HepG2 (cell line): Measurements from ENCODE around the gene SULT1B1. TPM values are rescaled to one million over a fixed set of nuclear protein-coding genes. Genes with fewer than 3 reads are reported as not detected.

Experiments used
- ATF5 ChIP-seq: sonication (generic); formaldehyde crosslinking; IDR thresholded peaks from 2 replicates; pipeline ENCODE4 v1.4.0; 2020; ENCODE audit warnings: mild to moderate bottlenecking, low read depth, missing genetic modification reagents
- CREM ChIP-seq, 2 experiments: sonication (generic) in 1 of 2; formaldehyde crosslinking in 1 of 2; IDR thresholded peaks; 2 replicates each; pipeline versions ENCODE4 v1.4.0 to v1.6.1; 2016 to 2020; ENCODE audit warnings: antibody characterized with exemption in 1 of 2, mild to moderate bottlenecking in 1 of 2, missing genetic modification reagents in 1 of 2
- ELF1 ChIP-seq: sonication (generic); formaldehyde crosslinking; IDR thresholded peaks from 2 replicates; pipeline ENCODE4 v1.4.0; 2020; ENCODE audit warnings: missing genetic modification reagents
- FOXA1 ChIP-seq, 2 experiments: fragments of 450-650 bp in 1 of 2; sonication (generic) in 1 of 2; formaldehyde crosslinking in 1 of 2; IDR thresholded peaks; 2 replicates each; pipeline versions ENCODE4 v1.4.0 to v1.6.1; 2016 to 2020; ENCODE audit warnings: missing genetic modification reagents in 1 of 2
- MTA1 ChIP-seq: sonication (generic); formaldehyde crosslinking; IDR thresholded peaks from 2 replicates; pipeline ENCODE4 v1.4.0; 2020; ENCODE audit warnings: missing genetic modification reagents, mild to moderate bottlenecking, borderline replicate concordance
- PAWR ChIP-seq: sonication (generic); formaldehyde crosslinking; IDR thresholded peaks from 2 replicates; pipeline ENCODE4 v1.4.0; 2020; ENCODE audit warnings: missing genetic modification reagents, mild to moderate bottlenecking, borderline replicate concordance
- PPARG ChIP-seq: conservative IDR thresholded peaks from 2 replicates; pipeline ENCODE4 v1.6.1; 2016; ENCODE audit warnings: missing biosample characterization, missing genetic modification reagents
- SMAD9 ChIP-seq: sonication (generic); formaldehyde crosslinking; IDR thresholded peaks from 2 replicates; pipeline ENCODE4 v1.5.1; 2020; ENCODE audit warnings: mild to moderate bottlenecking, missing genetic modification reagents
- SP5 ChIP-seq: IDR thresholded peaks from 2 replicates; pipeline ENCODE4 v1.6.1; 2016; ENCODE audit warnings: low read depth, borderline replicate concordance
- TIGD3 ChIP-seq: sonication (generic); formaldehyde crosslinking; IDR thresholded peaks from 2 replicates; pipeline ENCODE4 v1.5.1; 2020; ENCODE audit warnings: mild to moderate bottlenecking, missing genetic modification reagents, borderline replicate concordance
- YEATS4 ChIP-seq: sonication (generic); formaldehyde crosslinking; IDR thresholded peaks from 2 replicates; pipeline ENCODE4 v1.4.0; 2020; ENCODE audit warnings: missing genetic modification reagents, borderline replicate concordance
- YY1 ChIP-seq: IDR thresholded peaks from 2 replicates; pipeline ENCODE4 v1.6.1; 2011; ENCODE audit warnings: low read length, low read depth, moderate library complexity, mild to moderate bottlenecking; ENCODE audit not compliant: insufficient read depth, insufficient replicate concordance
- ZBTB42 ChIP-seq: sonication (generic); formaldehyde crosslinking; IDR thresholded peaks from 2 replicates; pipeline ENCODE4 v1.5.0; 2020; ENCODE audit warnings: mild to moderate bottlenecking, missing genetic modification reagents
- ZGPAT ChIP-seq: IDR thresholded peaks from 2 replicates; pipeline ENCODE4 v1.6.1; 2016; ENCODE audit warnings: mild to moderate bottlenecking
- ZNF224 ChIP-seq: sonication (generic); formaldehyde crosslinking; IDR thresholded peaks from 2 replicates; pipeline ENCODE4 v1.5.0; 2020; ENCODE audit warnings: mild to moderate bottlenecking, missing genetic modification reagents
- ZNF441 ChIP-seq: sonication (generic); formaldehyde crosslinking; IDR thresholded peaks from 2 replicates; pipeline ENCODE4 v1.7.0; 2021; ENCODE audit warnings: missing genetic modification reagents, borderline replicate concordance
- ZNF563 ChIP-seq: sonication (generic); formaldehyde crosslinking; IDR thresholded peaks from 2 replicates; pipeline ENCODE4 v1.8.0; 2022; ENCODE audit warnings: mild to moderate bottlenecking, moderate library complexity, missing genetic modification reagents
- polyA plus RNA-seq, 8 experiments: library from polyadenylated mRNA; depleted of rRNA in 3 of 8; stranded (reverse) in 7 of 8; unstranded in 1 of 8; fragments of >200 nt; fragmentation: Illumina TruSeq in 4 of 8; extraction: Trizol in 4 of 8; gene quantifications; 2 replicates each; pipeline versions ENCODE4 v1.2.1 to v1.2.3, GENCODE V29; 2011 to 2016; ENCODE audit warnings: low read depth in 4 of 8, missing spikeins in 1 of 8, mixed read lengths in 1 of 8; ENCODE audit not compliant: insufficient read depth in 1 of 8
- total RNA-seq, 5 experiments: library from RNA; depleted of rRNA; stranded (reverse); fragments of >200 nt; fragmentation: Illumina TruSeq; extraction: Trizol; gene quantifications; 2 replicates each; pipeline ENCODE4 v1.2.3, GENCODE V29; 2016; ENCODE audit warnings: low read depth in 1 of 5
- TF ChIP-seq, protein P1 (sequence below): fragments of 450-650 bp; IDR thresholded peaks from 2 replicates; pipeline ENCODE4 v1.6.1; 2017
- TF ChIP-seq, protein P2 (sequence below): IDR thresholded peaks from 2 replicates; pipeline ENCODE4 v1.6.1; 2018; ENCODE audit warnings: missing genetic modification reagents, mild to moderate bottlenecking, missing compliant biosample characterization
- TF ChIP-seq, protein P3 (sequence below): sonication (generic); formaldehyde crosslinking; IDR thresholded peaks from 2 replicates; pipeline ENCODE4 v1.8.0; 2022; ENCODE audit warnings: mild to moderate bottlenecking, missing genetic modification reagents; ENCODE audit not compliant: insufficient replicate concordance

The SULT1B1 gene
- total and polyA plus RNA-seq, 2 of the 13 experiments (the other 11 are each of a cell fraction or from before 2014, with no cell fraction given): 0.20 to 0.25 TPM

- TF ChIP-seq ZBTB42 (CRISPR knock-in tag): no peak
- no peak for TF ChIP-seq TIGD3
- TF ChIP-seq FOXA1 (IDR thresholded peaks at IDR 0.05): no peak
- TF ChIP-seq FOXA1 (CRISPR knock-in tag; IDR thresholded peaks at IDR 0.05): no peak; the same call in 1 of the 2 replicates
- no peak for TF ChIP-seq ATF5 (CRISPR knock-in tag)
- no peak for TF ChIP-seq ZNF224
- TF ChIP-seq YEATS4 (CRISPR knock-in tag): no peak
- TF ChIP-seq ZNF441 (CRISPR knock-in tag): no peak
- no peak for TF ChIP-seq SMAD9 (CRISPR knock-in tag)
- no peak for TF ChIP-seq ELF1 (CRISPR knock-in tag)
- 0 out of 2 replicates have a peak, but pooled peaks have one; percentile 25 for TF ChIP-seq PPARG
- no peak; the same call in 1 of the 2 replicates for TF ChIP-seq CREM (IDR thresholded peaks at IDR 0.05)
- no peak for TF ChIP-seq CREM (CRISPR knock-in tag; IDR thresholded peaks at IDR 0.05)
- no peak for TF ChIP-seq SP5 (CRISPR knock-in tag)
- TF ChIP-seq ZGPAT: peak; percentile 58; the same call in 1 of the 2 replicates
- TF ChIP-seq PAWR (CRISPR knock-in tag): no peak
- TF ChIP-seq, protein P1, sequence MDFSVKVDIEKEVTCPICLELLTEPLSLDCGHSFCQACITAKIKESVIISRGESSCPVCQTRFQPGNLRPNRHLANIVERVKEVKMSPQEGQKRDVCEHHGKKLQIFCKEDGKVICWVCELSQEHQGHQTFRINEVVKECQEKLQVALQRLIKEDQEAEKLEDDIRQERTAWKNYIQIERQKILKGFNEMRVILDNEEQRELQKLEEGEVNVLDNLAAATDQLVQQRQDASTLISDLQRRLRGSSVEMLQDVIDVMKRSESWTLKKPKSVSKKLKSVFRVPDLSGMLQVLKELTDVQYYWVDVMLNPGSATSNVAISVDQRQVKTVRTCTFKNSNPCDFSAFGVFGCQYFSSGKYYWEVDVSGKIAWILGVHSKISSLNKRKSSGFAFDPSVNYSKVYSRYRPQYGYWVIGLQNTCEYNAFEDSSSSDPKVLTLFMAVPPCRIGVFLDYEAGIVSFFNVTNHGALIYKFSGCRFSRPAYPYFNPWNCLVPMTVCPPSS: no peak
- TF ChIP-seq, protein P2, sequence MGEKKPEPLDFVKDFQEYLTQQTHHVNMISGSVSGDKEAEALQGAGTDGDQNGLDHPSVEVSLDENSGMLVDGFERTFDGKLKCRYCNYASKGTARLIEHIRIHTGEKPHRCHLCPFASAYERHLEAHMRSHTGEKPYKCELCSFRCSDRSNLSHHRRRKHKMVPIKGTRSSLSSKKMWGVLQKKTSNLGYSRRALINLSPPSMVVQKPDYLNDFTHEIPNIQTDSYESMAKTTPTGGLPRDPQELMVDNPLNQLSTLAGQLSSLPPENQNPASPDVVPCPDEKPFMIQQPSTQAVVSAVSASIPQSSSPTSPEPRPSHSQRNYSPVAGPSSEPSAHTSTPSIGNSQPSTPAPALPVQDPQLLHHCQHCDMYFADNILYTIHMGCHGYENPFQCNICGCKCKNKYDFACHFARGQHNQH (CRISPR knock-in tag): no peak
- TF ChIP-seq YY1: no peak
- TF ChIP-seq ZNF563 (CRISPR knock-in tag): no peak
- TF ChIP-seq MTA1 (CRISPR knock-in tag): no peak
- TF ChIP-seq, protein P3, sequence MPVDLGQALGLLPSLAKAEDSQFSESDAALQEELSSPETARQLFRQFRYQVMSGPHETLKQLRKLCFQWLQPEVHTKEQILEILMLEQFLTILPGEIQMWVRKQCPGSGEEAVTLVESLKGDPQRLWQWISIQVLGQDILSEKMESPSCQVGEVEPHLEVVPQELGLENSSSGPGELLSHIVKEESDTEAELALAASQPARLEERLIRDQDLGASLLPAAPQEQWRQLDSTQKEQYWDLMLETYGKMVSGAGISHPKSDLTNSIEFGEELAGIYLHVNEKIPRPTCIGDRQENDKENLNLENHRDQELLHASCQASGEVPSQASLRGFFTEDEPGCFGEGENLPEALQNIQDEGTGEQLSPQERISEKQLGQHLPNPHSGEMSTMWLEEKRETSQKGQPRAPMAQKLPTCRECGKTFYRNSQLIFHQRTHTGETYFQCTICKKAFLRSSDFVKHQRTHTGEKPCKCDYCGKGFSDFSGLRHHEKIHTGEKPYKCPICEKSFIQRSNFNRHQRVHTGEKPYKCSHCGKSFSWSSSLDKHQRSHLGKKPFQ (CRISPR knock-in tag): no peak
These were observed 46.8 kb downstream of the SULT1B1 start (continued) for GRCh38 chr4:69713593-69713992.
